KMS-11 (cell line): ENCODE measurements around the gene HMGCLL1.
A peak's percentile ranks its signal among the peaks of the same experiment; 100 is the strongest.

Source experiments
- H2AFZ ChIP-seq: fragments of 200-600 bp; sonication (generic); 2 replicates; pipeline ENCODE4 v1.6.1; 2016; ENCODE audit warnings: antibody characterized with exemption, mixed run types, low read depth
- H3K27ac ChIP-seq: fragments of 200-600 bp; sonication (generic); 2 replicates; pipeline ENCODE4 v1.6.1; 2016; ENCODE audit warnings: mild to moderate bottlenecking, mixed run types
- H3K27me3 ChIP-seq: fragments of 200-600 bp; sonication (generic); 2 replicates; pipeline ENCODE4 v1.6.1; 2017; ENCODE audit warnings: mild to moderate bottlenecking, low read depth, mixed run types, moderate library complexity; ENCODE audit not compliant: insufficient read depth
- H3K36me3 ChIP-seq: fragments of 200-600 bp; sonication (generic); 2 replicates; pipeline ENCODE4 v1.6.1; 2017; ENCODE audit warnings: mild to moderate bottlenecking, mixed run types; ENCODE audit not compliant: insufficient read depth
- H3K4me1 ChIP-seq: fragments of 200-600 bp; sonication (generic); 2 replicates; pipeline ENCODE4 v1.6.1; 2016; ENCODE audit warnings: mild to moderate bottlenecking, low read depth, mixed run types; ENCODE audit not compliant: poor library complexity, severe bottlenecking
- H3K4me2 ChIP-seq: fragments of 200-600 bp; sonication (generic); 2 replicates; pipeline ENCODE4 v1.7.0; 2016; ENCODE audit warnings: mild to moderate bottlenecking, mixed run types
- H3K4me3 ChIP-seq: fragments of 200-600 bp; sonication (generic); IDR thresholded peaks from 2 replicates; pipeline ENCODE4 v1.6.1; 2017; ENCODE audit warnings: low read depth, low read length, mixed read lengths; ENCODE audit not compliant: insufficient read depth
- H3K79me2 ChIP-seq: fragments of 200-600 bp; sonication (generic); 2 replicates; pipeline ENCODE4 v1.6.1; 2016; ENCODE audit warnings: low read depth, mixed run types; ENCODE audit not compliant: insufficient read depth
- H3K9ac ChIP-seq: fragments of 200-600 bp; sonication (generic); 2 replicates; pipeline ENCODE4 v1.6.1; 2016; ENCODE audit warnings: mild to moderate bottlenecking, mixed run types
- H4K20me1 ChIP-seq: fragments of 200-600 bp; sonication (generic); 2 replicates; pipeline ENCODE4 v1.6.1; 2016; ENCODE audit warnings: mild to moderate bottlenecking, mixed run types; ENCODE audit not compliant: insufficient read depth
- TF ChIP-seq, protein P1 (sequence below): fragments of 200-600 bp; sonication (generic); conservative IDR thresholded peaks from 2 replicates; pipeline ENCODE4 v1.6.1; 2017; ENCODE audit warnings: low read depth, mild to moderate bottlenecking, antibody characterized with exemption, low read length, moderate library complexity, mixed read lengths

The HMGCLL1 gene

GRCh38 chr6:55474382-55474781 is 104.6 kb downstream of the HMGCLL1 start:
- H3K36me3 ChIP-seq = no peaks in the 10 kb centered on the region
- H3K27ac ChIP-seq = no peak overlapping the region
- H3K4me3 ChIP-seq = no peak overlapping the region
- peaks cover 27% of the 10 kb centered on the region for H3K4me1 ChIP-seq
- no peak overlapping the region for H2AFZ ChIP-seq
- H3K9ac ChIP-seq = no peak overlapping the region
- 0 out of 2 replicates have a peak overlapping the region, but pooled peaks have one; percentile 15 for H3K4me2 ChIP-seq
- no peaks in the 10 kb centered on the region for H3K27me3 ChIP-seq
- H4K20me1 ChIP-seq = no peaks in the 10 kb centered on the region
- TF ChIP-seq, protein P1, sequence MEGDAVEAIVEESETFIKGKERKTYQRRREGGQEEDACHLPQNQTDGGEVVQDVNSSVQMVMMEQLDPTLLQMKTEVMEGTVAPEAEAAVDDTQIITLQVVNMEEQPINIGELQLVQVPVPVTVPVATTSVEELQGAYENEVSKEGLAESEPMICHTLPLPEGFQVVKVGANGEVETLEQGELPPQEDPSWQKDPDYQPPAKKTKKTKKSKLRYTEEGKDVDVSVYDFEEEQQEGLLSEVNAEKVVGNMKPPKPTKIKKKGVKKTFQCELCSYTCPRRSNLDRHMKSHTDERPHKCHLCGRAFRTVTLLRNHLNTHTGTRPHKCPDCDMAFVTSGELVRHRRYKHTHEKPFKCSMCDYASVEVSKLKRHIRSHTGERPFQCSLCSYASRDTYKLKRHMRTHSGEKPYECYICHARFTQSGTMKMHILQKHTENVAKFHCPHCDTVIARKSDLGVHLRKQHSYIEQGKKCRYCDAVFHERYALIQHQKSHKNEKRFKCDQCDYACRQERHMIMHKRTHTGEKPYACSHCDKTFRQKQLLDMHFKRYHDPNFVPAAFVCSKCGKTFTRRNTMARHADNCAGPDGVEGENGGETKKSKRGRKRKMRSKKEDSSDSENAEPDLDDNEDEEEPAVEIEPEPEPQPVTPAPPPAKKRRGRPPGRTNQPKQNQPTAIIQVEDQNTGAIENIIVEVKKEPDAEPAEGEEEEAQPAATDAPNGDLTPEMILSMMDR = no peak
- H3K79me2 ChIP-seq = no peaks in the 10 kb centered on the region

DNA sequence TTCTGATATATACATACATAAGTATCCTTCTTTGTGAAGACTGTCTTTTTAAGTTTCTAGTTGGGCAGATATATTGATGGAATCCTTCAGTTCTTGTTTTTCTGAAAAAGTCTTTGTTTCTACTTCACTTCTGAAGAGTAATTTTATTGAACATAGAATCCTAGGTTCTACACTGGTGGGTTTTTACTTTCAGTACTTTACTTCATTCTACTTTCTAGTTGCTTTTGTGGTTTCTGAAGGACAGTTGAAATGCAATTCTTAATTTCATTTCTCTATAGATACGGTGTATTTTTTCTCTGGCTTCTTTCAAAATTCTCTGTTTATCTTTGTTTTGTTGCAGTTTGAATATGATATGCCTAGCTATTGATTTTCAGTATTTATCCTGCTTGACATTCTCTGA is 105.3 kb downstream of the HMGCLL1 start:
- no peaks in the 10 kb centered on the region for H3K27me3 ChIP-seq
- no peak overlapping the region for H3K27ac ChIP-seq
- H3K4me1 ChIP-seq = peaks cover 28% of the 10 kb centered on the region
- no peak overlapping the region for H2AFZ ChIP-seq
- H3K79me2 ChIP-seq = no peaks in the 10 kb centered on the region
- 0 out of 2 replicates have a peak overlapping the region, but pooled peaks have one; percentile 15 for H3K4me2 ChIP-seq
- H3K4me3 ChIP-seq = no peak overlapping the region
- H3K9ac ChIP-seq = no peak overlapping the region
- TF ChIP-seq, protein P1 = no peak
- H4K20me1 ChIP-seq = no peaks in the 10 kb centered on the region
- no peaks in the 10 kb centered on the region for H3K36me3 ChIP-seq

DNA sequence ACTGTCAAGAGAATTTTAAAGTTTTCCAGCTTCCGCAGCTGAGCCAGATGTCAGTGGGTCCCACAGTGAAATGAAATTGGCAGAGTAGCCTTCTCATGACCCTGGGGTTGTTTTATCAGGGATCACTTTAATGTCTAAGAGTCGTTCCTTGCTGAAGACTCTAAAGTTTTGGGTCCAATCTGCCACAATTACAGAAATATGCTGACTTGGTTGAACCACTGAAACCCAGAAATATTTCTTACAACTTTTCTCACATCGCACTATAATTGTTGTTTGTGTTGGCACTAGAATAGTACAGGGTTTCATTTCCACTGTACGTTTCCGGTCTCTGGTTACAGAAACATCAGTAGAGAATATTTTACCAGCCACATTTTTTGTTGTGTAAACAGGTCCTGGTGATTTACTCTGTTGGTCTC is 109.0 kb downstream of the HMGCLL1 start:
- H3K4me2 ChIP-seq = peak overlapping the region; percentile 34
- peaks cover 28% of the 10 kb centered on the region for H3K4me1 ChIP-seq
- no peaks in the 10 kb centered on the region for H4K20me1 ChIP-seq
- TF ChIP-seq, protein P1 = no peak
- H3K27ac ChIP-seq = no peak overlapping the region
- H3K27me3 ChIP-seq = no peaks in the 10 kb centered on the region
- H2AFZ ChIP-seq = no peak overlapping the region
- H3K36me3 ChIP-seq = no peaks in the 10 kb centered on the region
- no peak overlapping the region for H3K9ac ChIP-seq
- H3K4me3 ChIP-seq = no peak overlapping the region
- no peaks in the 10 kb centered on the region for H3K79me2 ChIP-seq

DNA sequence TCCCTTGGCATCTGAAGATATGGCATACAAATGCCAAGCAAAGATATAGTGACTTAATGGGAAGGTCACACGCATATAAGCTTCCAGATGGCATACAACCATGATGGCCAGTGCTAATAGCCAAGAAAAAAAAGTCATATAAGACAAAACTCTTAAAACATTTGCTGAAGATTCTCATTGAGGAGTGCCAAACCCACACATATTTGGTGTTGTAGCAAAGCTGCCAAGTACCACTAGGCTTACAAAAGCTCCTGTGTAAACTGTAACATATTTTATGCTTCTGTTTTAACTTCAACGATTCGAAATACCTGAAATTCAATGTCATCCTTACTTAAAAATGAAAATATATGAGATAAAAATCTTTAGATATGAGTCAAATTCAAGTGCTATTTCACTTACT is 123.0 kb downstream of the HMGCLL1 start:
- Histone ChIP-seq H3K36me3 (no peaks in the 10 kb centered on the region), H3K4me3 (no peak overlapping the region), H3K4me2 (no peak overlapping the region), H3K9ac (no peak overlapping the region), H3K4me1 (no peaks in the 10 kb centered on the region), H2AFZ (no peak overlapping the region), H3K27me3 (no peaks in the 10 kb centered on the region), H4K20me1 (no peaks in the 10 kb centered on the region), H3K27ac (no peak overlapping the region), H3K79me2 (no peaks in the 10 kb centered on the region)
- TF ChIP-seq, protein P1 = no peak
